Suppressor macrophage treated with lipopolysaccharide for 1 hour (primary cell): ENCODE data around the gene KCTD7.
"Not testable (repeated sequence)": the region's sequence is repeated elsewhere in the genome, so short reads cannot be mapped to it uniquely, and the experiment has no call there.

Source experiments
- DNase-seq, 3 donors: peaks; one replicate each; pipeline ENCODE4 v3.0.0-alpha.2; 2020 to 2022

The KCTD7 gene

DNA sequence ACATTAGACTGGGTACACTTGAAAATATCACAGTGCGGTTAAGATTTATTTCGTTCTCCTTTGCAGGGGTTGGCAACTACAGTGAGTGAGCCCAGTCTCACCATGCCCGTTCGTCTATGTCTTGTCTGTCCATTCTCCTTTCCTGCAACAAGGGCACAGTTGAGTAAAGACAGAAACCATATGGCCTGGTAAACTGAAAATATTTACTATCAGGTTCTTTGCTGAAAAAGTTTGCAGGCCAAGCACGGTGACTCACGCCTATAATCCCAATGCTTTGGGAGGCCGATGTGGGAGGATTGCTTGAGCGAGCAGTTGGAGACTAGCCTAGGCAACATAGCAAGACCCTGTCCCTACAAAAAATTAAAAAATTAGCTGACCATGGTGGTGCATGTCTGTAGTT lies 11.4 kb upstream of the KCTD7 start:
- DNase-seq: no peak

DNA sequence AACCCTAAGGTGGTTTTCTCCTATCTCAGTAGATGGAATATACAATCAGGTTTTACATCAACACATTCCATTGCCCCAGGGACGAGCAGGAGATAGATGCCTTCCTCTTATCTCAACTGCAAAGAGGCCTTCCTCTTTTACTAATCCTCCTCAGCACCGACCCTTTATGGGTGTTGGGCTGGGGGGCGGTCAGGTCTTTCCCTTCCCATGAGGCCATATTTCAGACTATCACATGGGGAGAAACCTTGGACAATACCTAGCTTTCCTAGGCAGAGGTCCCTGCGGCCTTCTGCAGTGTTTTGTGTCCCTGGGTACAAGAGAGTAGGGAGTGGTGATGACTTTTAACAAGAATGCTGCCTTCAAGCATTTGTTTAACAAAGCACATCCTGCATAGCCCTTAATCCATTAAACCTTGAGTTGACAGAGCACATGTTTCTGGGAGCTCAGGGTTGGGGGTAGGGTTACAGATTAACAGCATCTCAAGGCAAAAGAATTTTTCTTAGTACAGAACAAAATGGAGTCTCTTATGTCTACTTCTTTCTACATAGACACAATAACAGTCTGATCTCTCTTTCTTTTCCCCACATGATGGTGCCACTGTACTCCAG lies 9.2 kb upstream of the KCTD7 start:
- not testable (repeated sequence) for DNase-seq

- no peak for DNase-seq
Observed at GRCh38 chr7:66626331-66626934, 2.2 kb upstream of the KCTD7 start.

DNA sequence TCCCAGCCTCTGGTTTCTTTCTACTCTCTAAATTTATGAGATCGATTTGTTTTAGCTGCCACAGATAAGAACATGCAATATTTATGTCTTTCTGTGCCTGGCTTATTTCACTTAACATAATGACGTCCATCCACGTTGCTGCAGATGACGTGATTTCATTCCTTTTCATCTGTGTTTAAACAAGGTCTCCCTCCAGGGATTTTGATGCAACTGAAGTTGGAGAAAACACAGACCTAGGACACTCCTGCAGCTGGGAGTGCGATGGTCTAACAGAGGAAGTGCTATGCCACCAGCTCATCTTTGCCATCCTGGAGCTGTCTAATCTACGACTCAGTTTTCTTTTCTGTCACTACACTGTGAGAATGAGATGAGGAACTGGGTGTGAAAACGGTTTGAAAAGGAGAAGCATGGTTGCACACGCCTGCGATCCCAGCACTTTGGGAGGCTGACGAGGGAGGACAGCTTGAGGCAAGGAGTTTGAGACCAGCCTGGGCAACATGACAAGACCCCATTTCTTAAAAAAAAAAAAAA lies 1.5 kb upstream of the KCTD7 start:
- DNase-seq: peak; percentile 60 to 68 (median 66)

GRCh38 chr7:66627881-66628360 lies 760 bp upstream of the KCTD7 start:
- DNase-seq: no peak

GRCh38 chr7:66629222-66630062 lies 761 bp downstream of the KCTD7 start:
- DNase-seq: peak in 1 of 3 donors; percentile 11

DNA sequence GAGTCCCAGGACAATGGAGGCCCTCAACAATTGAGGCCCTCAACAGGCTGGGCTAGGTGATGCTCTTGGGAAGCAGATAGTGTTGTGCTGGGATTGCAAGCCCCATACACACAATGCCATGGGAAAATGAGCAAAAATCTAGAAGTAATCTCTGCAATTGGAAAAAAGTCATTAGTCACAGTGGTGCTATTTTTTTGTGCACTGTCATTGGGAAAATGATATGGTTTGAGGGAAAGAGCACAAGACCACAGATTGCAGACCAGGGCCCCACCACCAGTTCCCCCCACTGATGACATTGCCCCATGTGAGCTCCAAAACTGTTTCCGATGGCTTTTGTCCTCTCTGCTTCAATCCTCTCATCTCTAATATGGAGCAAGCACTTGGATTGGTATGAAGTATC lies 1.9 kb downstream of the KCTD7 start:
- DNase-seq: peak; percentile 38 to 59 (median 49)

DNA sequence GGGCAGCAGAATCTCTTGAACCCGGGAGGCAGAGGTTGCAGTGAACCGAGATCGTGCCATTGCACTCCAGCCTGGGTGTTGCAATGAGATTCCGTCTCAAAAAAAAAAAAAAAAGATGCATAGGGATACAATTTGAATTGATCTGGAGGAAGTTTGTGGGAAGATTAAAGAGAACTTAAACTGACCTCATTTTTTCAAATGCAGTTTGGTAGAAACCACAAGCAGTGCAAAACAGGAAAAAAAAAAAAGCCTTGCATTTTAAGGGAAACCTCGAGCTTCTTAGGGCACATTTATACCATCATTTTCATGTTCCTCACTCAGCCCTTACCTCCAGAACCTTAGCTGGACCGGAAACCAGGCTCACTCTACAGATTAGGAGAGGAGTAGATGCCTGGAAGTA lies 2.8 kb downstream of the KCTD7 start:
- peak; percentile 48 to 77 (median 64) for DNase-seq

DNA sequence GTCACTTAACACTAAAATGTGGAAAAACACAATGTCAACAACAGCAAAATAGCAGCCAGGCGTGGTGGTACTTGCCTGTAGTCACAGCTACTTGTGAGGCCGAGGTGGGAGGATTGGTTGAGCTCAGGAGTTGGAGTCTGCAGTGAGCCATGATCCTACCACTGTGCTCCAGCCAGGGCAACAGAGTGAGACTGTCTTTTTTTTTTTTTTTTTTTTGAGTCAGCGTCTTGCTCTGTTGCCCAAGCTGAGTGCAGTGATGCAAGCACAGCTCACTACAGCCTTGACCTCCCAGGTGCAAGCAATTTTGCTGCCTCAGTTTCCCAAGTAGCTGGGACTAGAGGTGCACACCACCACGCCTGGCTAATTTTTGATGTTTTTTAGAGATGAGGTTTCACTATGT lies 6.1 kb downstream of the KCTD7 start:
- DNase-seq: peak; percentile 37 to 38 (median 37)

- not testable (repeated sequence) for DNase-seq
Observed at GRCh38 chr7:66635322-66635981, 6.8 kb downstream of the KCTD7 start.

GRCh38 chr7:66635982-66636546 lies 7.4 kb downstream of the KCTD7 start:
- peak; percentile 83 to 90 (median 87) for DNase-seq

GRCh38 chr7:66638309-66639099 lies 9.8 kb downstream of the KCTD7 start:
- no peak for DNase-seq

GRCh38 chr7:66639773-66640172 lies 11.1 kb downstream of the KCTD7 start:
- DNase-seq: no peak

- no peak for DNase-seq
Observed at GRCh38 chr7:66640802-66641525, 12.3 kb downstream of the KCTD7 start.

GRCh38 chr7:66641526-66641871 lies 12.8 kb downstream of the KCTD7 start:
- DNase-seq: no peak

GRCh38 chr7:66642186-66642585 lies 13.5 kb downstream of the KCTD7 start:
- DNase-seq: peak; percentile 53 to 65 (median 54)

GRCh38 chr7:66642932-66643331 lies 14.3 kb downstream of the KCTD7 start:
- no peak for DNase-seq

GRCh38 chr7:66643395-66643794 lies 14.7 kb downstream of the KCTD7 start:
- no peak for DNase-seq

DNA sequence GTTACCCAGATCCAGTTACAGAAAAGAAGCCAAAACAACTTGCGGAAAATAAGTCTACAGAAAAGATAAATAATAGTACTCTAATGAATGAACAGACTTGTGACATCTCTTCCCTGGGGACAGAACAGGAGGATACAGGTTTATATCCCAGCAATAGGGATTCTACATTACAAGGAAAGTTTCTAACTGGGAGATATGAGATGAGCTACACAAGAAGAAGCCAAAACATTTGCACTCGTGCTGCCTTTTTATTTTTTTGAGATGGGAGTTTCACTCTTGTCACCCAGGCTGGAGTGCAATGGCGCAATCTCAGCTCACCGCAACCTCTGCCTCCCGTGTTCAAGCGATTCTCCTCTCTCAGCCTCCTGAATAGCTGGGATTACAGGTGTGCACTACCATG lies 22.3 kb downstream of the KCTD7 start:
- not testable (repeated sequence) for DNase-seq

- DNase-seq: not testable (repeated sequence)
Observed at GRCh38 chr7:66653719-66654274, 25.1 kb downstream of the KCTD7 start.
